Ishikawa (cell line): ENCODE measurements around the gene MEX3B.

ENCODE experiments used
- CEBPB ChIP-seq: IDR thresholded peaks from 2 replicates; pipeline ENCODE4 v1.6.1; 2012
- CREB1 ChIP-seq: IDR thresholded peaks from 2 replicates; pipeline ENCODE4 v1.6.1; 2012; ENCODE audit warnings: low read depth
- EGR1 ChIP-seq: IDR thresholded peaks from 2 replicates; pipeline ENCODE4 v1.6.1; 2012
- EP300 ChIP-seq: IDR thresholded peaks from 2 replicates; pipeline ENCODE4 v1.6.1; 2012; ENCODE audit warnings: borderline replicate concordance
- FOXM1 ChIP-seq: IDR thresholded peaks from 2 replicates; pipeline ENCODE4 v1.6.1; 2012; ENCODE audit warnings: low read depth, borderline replicate concordance
- NFIC ChIP-seq: IDR thresholded peaks from 2 replicates; pipeline ENCODE4 v1.6.1; 2012
- RAD21 ChIP-seq: IDR thresholded peaks from 2 replicates; pipeline ENCODE4 v1.6.1; 2012; ENCODE audit warnings: low read depth
- REST ChIP-seq: IDR thresholded peaks from 2 replicates; pipeline ENCODE4 v1.6.1; 2012; ENCODE audit warnings: low read depth, mild to moderate bottlenecking
- TAF1 ChIP-seq: IDR thresholded peaks from 2 replicates; pipeline ENCODE4 v1.6.1; 2012; ENCODE audit warnings: low read depth, mild to moderate bottlenecking
- TEAD4 ChIP-seq: IDR thresholded peaks from 2 replicates; pipeline ENCODE4 v1.6.1; 2012
- TF ChIP-seq, protein P1 (sequence below): IDR thresholded peaks from 2 replicates; pipeline ENCODE4 v1.6.1; 2012

- TF ChIP-seq CEBPB (no peak), REST (no peak), FOXM1 (no peak), NFIC (no peak), EGR1 (no peak), TAF1 (no peak), TEAD4 (no peak), CREB1 (no peak), RAD21 (no peak), EP300 (no peak)
- TF ChIP-seq, protein P1, sequence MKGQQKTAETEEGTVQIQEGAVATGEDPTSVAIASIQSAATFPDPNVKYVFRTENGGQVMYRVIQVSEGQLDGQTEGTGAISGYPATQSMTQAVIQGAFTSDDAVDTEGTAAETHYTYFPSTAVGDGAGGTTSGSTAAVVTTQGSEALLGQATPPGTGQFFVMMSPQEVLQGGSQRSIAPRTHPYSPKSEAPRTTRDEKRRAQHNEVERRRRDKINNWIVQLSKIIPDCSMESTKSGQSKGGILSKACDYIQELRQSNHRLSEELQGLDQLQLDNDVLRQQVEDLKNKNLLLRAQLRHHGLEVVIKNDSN, result no peak
Observed at GRCh38 chr15:82062479-82063454, 16.9 kb upstream of the MEX3B start.
